Middle frontal gyrus (tissue), 1 donor: ENCODE data around the gene RABGAP1L.

Experiments used
- DNase-seq: peaks from one replicate; pipeline ENCODE4 v3.0.0-alpha.2; 2015; ENCODE audit warnings: low spot score; ENCODE audit errors: extremely low spot score

RABGAP1L gene

GRCh38 chr1:174982971-174983689, 823.8 kb downstream of the RABGAP1L start:
- DNase-seq = no peak

- no peak for DNase-seq
Measured at GRCh38 chr1:174984952-174985351, 825.6 kb downstream of the RABGAP1L start.

GRCh38 chr1:174988539-174988938, 829.2 kb downstream of the RABGAP1L start:
- DNase-seq = no peak

GRCh38 chr1:174988986-174989385, 829.7 kb downstream of the RABGAP1L start:
- no peak for DNase-seq

- no peak for DNase-seq
Measured at GRCh38 chr1:174989536-174990220, 830.4 kb downstream of the RABGAP1L start.

GRCh38 chr1:174990382-174990999, 831.2 kb downstream of the RABGAP1L start:
- DNase-seq = no peak

GRCh38 chr1:174991473-174991872, 832.2 kb downstream of the RABGAP1L start:
- DNase-seq = no peak

- no peak for DNase-seq
Measured at GRCh38 chr1:174995121-174995520, 835.8 kb downstream of the RABGAP1L start.

GRCh38 chr1:174995916-174996315, 836.6 kb downstream of the RABGAP1L start:
- no peak for DNase-seq

GRCh38 chr1:174996476-174996875, 837.2 kb downstream of the RABGAP1L start:
- no peak for DNase-seq

GRCh38 chr1:174997041-174997440, 837.7 kb downstream of the RABGAP1L start:
- no peak for DNase-seq

GRCh38 chr1:174998569-174999215, 839.4 kb downstream of the RABGAP1L start:
- DNase-seq = no peak

- peak; percentile 98 for DNase-seq
Measured at GRCh38 chr1:174999216-174999935, 840.1 kb downstream of the RABGAP1L start.

GRCh38 chr1:174999936-175000696, 840.8 kb downstream of the RABGAP1L start, which contains the start of gene CACYBP:
TSS of gene CACYBP (plus strand) at chr1:174999947. CDS start at chr1:175000181, 234 bp downstream.
- no peak for DNase-seq

- DNase-seq = no peak
Measured at GRCh38 chr1:175000697-175001187, 841.4 kb downstream of the RABGAP1L start.

- DNase-seq = no peak
Measured at GRCh38 chr1:175002910-175003517, 843.7 kb downstream of the RABGAP1L start.

- DNase-seq = no peak
Measured at GRCh38 chr1:175003521-175003920, 844.2 kb downstream of the RABGAP1L start.

- DNase-seq = no peak
Measured at GRCh38 chr1:175005085-175005783, 845.9 kb downstream of the RABGAP1L start.

- DNase-seq = no peak
Measured at GRCh38 chr1:175009532-175009931, 850.2 kb downstream of the RABGAP1L start.
